OCI-LY7 (cell line): ENCODE results near the gene DUSP9. TPM values are rescaled to one million over a fixed set of nuclear protein-coding genes. Genes with fewer than 3 reads are reported as not detected.

Source experiments
- BruUV-seq: library from RNA; stranded (reverse); fragments of 400-500 nt; replicated peaks from 2 replicates; lab custom pipeline; 2021; lab: Mats Ljungman, UMichigan
- CTCF ChIA-PET: fragments of 300-600 bp; sonication (Branson Sonifier 250); formaldehyde crosslinking; loops from one replicate; lab custom pipeline; 2022; ENCODE audit warnings: antibody characterized with exemption; ENCODE audit not compliant: unreplicated experiment; lab: Charles Lee
- POLR2A ChIA-PET: fragments of 300-600 bp; sonication (Branson Sonifier 250); formaldehyde crosslinking; loops from one replicate; lab custom pipeline; 2022; ENCODE audit warnings: antibody characterized with exemption; lab: Charles Lee
- DNase-seq: peaks from one replicate; pipeline ENCODE4 v3.0.0-alpha.2; 2015; ENCODE audit warnings: low spot score
- H2AFZ ChIP-seq: fragments of 200-600 bp; sonication (generic), shearing (Covaris generic); 2 replicates; pipeline ENCODE4 v1.6.1; 2014; ENCODE audit warnings: mild to moderate bottlenecking, antibody characterized with exemption, low read length, moderate library complexity
- H3K27ac ChIP-seq: fragments of 200-600 bp; sonication (generic); 2 replicates; pipeline ENCODE4 v1.5.1; 2014; ENCODE audit warnings: mixed run types, low read depth, mild to moderate bottlenecking, moderate library complexity, low read length, inconsistent platforms; ENCODE audit not compliant: poor library complexity, severe bottlenecking
- H3K36me3 ChIP-seq: fragments of 200-600 bp; sonication (generic); 2 replicates; pipeline ENCODE4 v1.6.1; 2014; ENCODE audit warnings: mild to moderate bottlenecking, antibody characterized with exemption, low read length, moderate library complexity, mixed read lengths; ENCODE audit not compliant: insufficient read depth
- H3K4me1 ChIP-seq: fragments of 200-600 bp; sonication (generic); 2 replicates; pipeline ENCODE4 v1.5.1; 2014; ENCODE audit warnings: mild to moderate bottlenecking, low read length; ENCODE audit not compliant: insufficient read depth, poor library complexity, severe bottlenecking
- H3K4me2 ChIP-seq: fragments of 200-600 bp; sonication (generic); 2 replicates; pipeline ENCODE4 v1.6.1; 2014; ENCODE audit warnings: mild to moderate bottlenecking, low read length
- H3K4me3 ChIP-seq: fragments of 200-600 bp; sonication (generic); 2 replicates; pipeline ENCODE4 v1.5.1; 2014; ENCODE audit warnings: mild to moderate bottlenecking, low read depth, low read length; ENCODE audit not compliant: poor library complexity, severe bottlenecking
- H3K79me2 ChIP-seq: fragments of 200-600 bp; sonication (generic); 2 replicates; pipeline ENCODE4 v1.6.1; 2016; ENCODE audit warnings: low read depth, mild to moderate bottlenecking, low read length, moderate library complexity, mixed read lengths; ENCODE audit not compliant: insufficient read depth
- H3K9me2 ChIP-seq: fragments of 200-600 bp; sonication (generic); 2 replicates; pipeline ENCODE4 v1.6.1; 2016; ENCODE audit warnings: mild to moderate bottlenecking, low read length, mixed read lengths; ENCODE audit not compliant: insufficient read depth
- H3K9me3 ChIP-seq: fragments of 200-600 bp; sonication (generic); 2 replicates; pipeline ENCODE4 v1.6.1; 2014; ENCODE audit warnings: mild to moderate bottlenecking, mixed run types, low read length, mixed read lengths
- H4K20me1 ChIP-seq: fragments of 200-600 bp; sonication (generic); 2 replicates; pipeline ENCODE4 v1.6.1; 2014; ENCODE audit warnings: mild to moderate bottlenecking, antibody characterized with exemption, low read length, moderate library complexity, mixed read lengths; ENCODE audit not compliant: insufficient read depth
- EZH2phosphoT487 ChIP-seq: fragments of 200-600 bp; sonication (generic); IDR thresholded peaks from 2 replicates; pipeline ENCODE4 v1.6.1; 2018; ENCODE audit warnings: low read depth, borderline replicate concordance, mild to moderate bottlenecking, mixed run types, antibody characterized with exemption, low read length, moderate library complexity, mixed read lengths
- intact Hi-C: fragments of 100-400 bp; cut with micrococcal nuclease; formaldehyde crosslinking; loops from one replicate; pipeline ENCODE4 v1.10.0; 2022; ENCODE audit not compliant: unreplicated experiment
- total RNA-seq, 2 experiments: library from RNA; depleted of rRNA in 1 of 2; stranded (reverse); fragments of >200 nt in 1 of 2; shearing (Covaris generic) in 1 of 2; gene quantifications; 2 replicates each; pipeline ENCODE4 v1.2.3, GENCODE V29; 2014 to 2022
- TF ChIP-seq, protein P1 (sequence below): fragments of 200-600 bp; sonication (generic); conservative IDR thresholded peaks from 2 replicates; pipeline ENCODE4 v1.5.1; 2014; ENCODE audit warnings: mild to moderate bottlenecking, antibody characterized with exemption, low read length, moderate library complexity, mixed read lengths

Gene DUSP9
- total RNA-seq, 2 experiments from 2014 or later = not detected

DNA sequence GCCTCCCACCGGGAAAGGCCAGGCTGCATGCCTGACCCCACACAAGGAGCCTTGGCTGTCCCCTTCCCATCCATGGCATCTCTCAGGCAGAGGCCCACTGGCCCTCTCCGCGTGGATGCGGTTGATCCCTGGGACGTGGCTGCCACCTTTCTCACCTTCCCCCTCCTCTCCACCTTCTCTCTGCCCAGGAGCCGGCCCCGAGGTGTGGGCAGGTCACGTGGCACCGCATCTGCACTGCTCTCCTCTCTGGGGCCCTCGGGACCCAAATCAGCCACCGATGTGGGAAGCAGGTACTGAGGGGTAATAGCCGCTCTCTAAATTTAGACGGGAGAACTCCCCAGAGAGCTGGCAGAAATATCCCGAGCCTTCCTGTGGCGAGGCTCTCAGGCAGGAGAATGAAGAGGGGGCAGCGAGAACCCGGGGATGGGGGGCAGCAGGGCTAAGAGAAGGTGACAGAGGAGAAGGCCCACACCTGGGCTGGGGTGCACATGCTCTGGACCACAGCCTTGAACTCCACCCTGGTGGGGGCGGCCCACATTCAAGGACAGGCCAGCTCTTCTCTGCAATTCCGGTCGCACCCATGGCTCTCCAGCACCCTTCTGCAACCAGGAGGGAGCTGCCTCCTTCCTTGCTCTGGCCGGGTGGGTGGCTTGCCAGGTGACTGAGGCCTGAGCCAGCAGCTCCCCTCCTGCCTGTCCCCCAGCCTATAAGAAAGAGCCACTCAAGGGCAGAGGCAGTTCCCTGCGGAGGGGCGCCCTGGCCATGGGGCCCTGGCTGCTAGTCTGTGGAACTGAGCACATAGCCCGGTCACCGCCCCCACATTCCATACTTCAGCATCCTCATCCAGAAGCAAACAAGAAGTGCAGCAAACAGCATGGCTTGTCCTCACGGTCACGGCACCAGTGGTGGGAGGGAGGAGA lies 9.6 kb upstream of the DUSP9 start:
- Histone ChIP-seq H3K27ac (no peak overlapping the region), H3K36me3 (no peaks in the 10 kb centered on the region), H4K20me1 (no peaks in the 10 kb centered on the region), H3K9me3 (no peaks in the 10 kb centered on the region), H3K79me2 (no peaks in the 10 kb centered on the region), H3K9me2 (no peaks in the 10 kb centered on the region), H3K4me3 (no peak overlapping the region), H2AFZ (no peak overlapping the region), H3K4me1 (no peaks in the 10 kb centered on the region), H3K4me2 (no peak overlapping the region)
- ChIA-PET CTCF (interaction anchor here (0.6 kb wide), 1 partner anchor 13 kb away, joined by 3 read pairs; no protein-coding TSS in a partner anchor), POLR2A (no interaction called here)
- no TSS peak for BruUV-seq
- DNase-seq = no peak
- intact Hi-C loops = no loop called here
- no peak for TF ChIP-seq EZH2phosphoT487
- TF ChIP-seq, protein P1, sequence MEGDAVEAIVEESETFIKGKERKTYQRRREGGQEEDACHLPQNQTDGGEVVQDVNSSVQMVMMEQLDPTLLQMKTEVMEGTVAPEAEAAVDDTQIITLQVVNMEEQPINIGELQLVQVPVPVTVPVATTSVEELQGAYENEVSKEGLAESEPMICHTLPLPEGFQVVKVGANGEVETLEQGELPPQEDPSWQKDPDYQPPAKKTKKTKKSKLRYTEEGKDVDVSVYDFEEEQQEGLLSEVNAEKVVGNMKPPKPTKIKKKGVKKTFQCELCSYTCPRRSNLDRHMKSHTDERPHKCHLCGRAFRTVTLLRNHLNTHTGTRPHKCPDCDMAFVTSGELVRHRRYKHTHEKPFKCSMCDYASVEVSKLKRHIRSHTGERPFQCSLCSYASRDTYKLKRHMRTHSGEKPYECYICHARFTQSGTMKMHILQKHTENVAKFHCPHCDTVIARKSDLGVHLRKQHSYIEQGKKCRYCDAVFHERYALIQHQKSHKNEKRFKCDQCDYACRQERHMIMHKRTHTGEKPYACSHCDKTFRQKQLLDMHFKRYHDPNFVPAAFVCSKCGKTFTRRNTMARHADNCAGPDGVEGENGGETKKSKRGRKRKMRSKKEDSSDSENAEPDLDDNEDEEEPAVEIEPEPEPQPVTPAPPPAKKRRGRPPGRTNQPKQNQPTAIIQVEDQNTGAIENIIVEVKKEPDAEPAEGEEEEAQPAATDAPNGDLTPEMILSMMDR = no peak

GRCh38 chrX:153638041-153638371 lies 9.0 kb upstream of the DUSP9 start:
- BruUV-seq = no TSS peak
- Histone ChIP-seq H3K79me2 (no peaks in the 10 kb centered on the region), H3K36me3 (no peaks in the 10 kb centered on the region), H3K4me2 (no peak overlapping the region), H3K9me2 (no peaks in the 10 kb centered on the region), H3K4me3 (no peak overlapping the region), H4K20me1 (no peaks in the 10 kb centered on the region), H2AFZ (no peak overlapping the region), H3K27ac (no peak overlapping the region), H3K4me1 (no peaks in the 10 kb centered on the region), H3K9me3 (no peaks in the 10 kb centered on the region)
- ChIA-PET POLR2A (no interaction called here), CTCF (no interaction called here)
- DNase-seq = no peak
- intact Hi-C loops = no loop called here
- TF ChIP-seq, protein P1 = no peak
- no peak for TF ChIP-seq EZH2phosphoT487
